Skeletal muscle tissue (tissue), 4 donors: Measurements from ENCODE around the gene LAMA1. TPM values are rescaled to one million over a fixed set of nuclear protein-coding genes. Genes with fewer than 3 reads are reported as not detected.
"Not testable (repeated sequence)": the region's sequence is repeated elsewhere in the genome, so short reads cannot be mapped to it uniquely, and the experiment has no call there.

ENCODE experiments used
- H3K27ac ChIP-seq: one replicate; pipeline ENCODE4 v1.7.0; 2013; ENCODE audit warnings: mild to moderate bottlenecking, low read depth, low read length, inconsistent platforms
- H3K27me3 ChIP-seq, 3 donors: one replicate each; pipeline ENCODE4 v1.7.0; 2013; ENCODE audit warnings: low read length in 3 of 3; ENCODE audit not compliant: control insufficient read depth in 3 of 3, insufficient read depth in 3 of 3
- H3K36me3 ChIP-seq, 3 donors: one replicate each; pipeline ENCODE4 v1.7.0; 2013; ENCODE audit warnings: low read length in 3 of 3; ENCODE audit not compliant: control insufficient read depth in 3 of 3, insufficient read depth in 3 of 3
- H3K4me1 ChIP-seq, 3 donors: one replicate each; pipeline ENCODE4 v1.7.0; 2013; ENCODE audit warnings: low read length in 3 of 3, mild to moderate bottlenecking in 3 of 3; ENCODE audit not compliant: control insufficient read depth in 3 of 3, insufficient read depth in 3 of 3
- H3K4me3 ChIP-seq, 3 donors: one replicate each; pipeline ENCODE4 v1.7.0; 2013; ENCODE audit warnings: low read length in 3 of 3
- H3K9ac ChIP-seq, 3 donors: one replicate each; pipeline ENCODE4 v1.7.0; 2013; ENCODE audit warnings: low read length in 3 of 3, mild to moderate bottlenecking in 3 of 3, moderate library complexity in 2 of 3, low read depth in 1 of 3
- H3K9me3 ChIP-seq, 3 donors: one replicate each; pipeline ENCODE4 v1.7.0; 2013; ENCODE audit warnings: low read length in 3 of 3; ENCODE audit not compliant: control insufficient read depth in 3 of 3
- total RNA-seq: library from RNA; depleted of rRNA; stranded (reverse); fragments of >200 nt; gene quantifications from one replicate; pipeline ENCODE4 v1.2.3, GENCODE V29; 2014
- donor health status: Osteomylitis.

Gene LAMA1
- total RNA-seq, 1 donor from 2014 or later, result 4.2 TPM

GRCh38 chr18:7147399-7147798 is 29.8 kb upstream of the LAMA1 start:
- no peaks in the 10 kb centered on the region for H3K36me3 ChIP-seq
- no peaks in the 10 kb centered on the region for H3K4me1 ChIP-seq
- H3K27ac ChIP-seq, result no peak overlapping the region
- H3K9ac ChIP-seq, result no peak overlapping the region
- H3K9me3 ChIP-seq, result no peaks in the 10 kb centered on the region
- no peak overlapping the region for H3K4me3 ChIP-seq
- no peaks in the 10 kb centered on the region for H3K27me3 ChIP-seq

- Histone ChIP-seq H3K27me3 (no peaks in the 10 kb centered on the region), H3K4me3 (no peak overlapping the region), H3K36me3 (no peaks in the 10 kb centered on the region), H3K27ac (no peak overlapping the region), H3K4me1 (no peaks in the 10 kb centered on the region), H3K9me3 (no peaks in the 10 kb centered on the region), H3K9ac (no peak overlapping the region)
Measured at GRCh38 chr18:7146067-7146466, 28.5 kb upstream of the LAMA1 start.

GRCh38 chr18:7144921-7145320 is 27.3 kb upstream of the LAMA1 start:
- not testable (repeated sequence) for H3K4me1 ChIP-seq, H3K27ac ChIP-seq, H3K9ac ChIP-seq, H3K27me3 ChIP-seq, H3K4me3 ChIP-seq, H3K36me3 ChIP-seq, H3K9me3 ChIP-seq

- no peaks in the 10 kb centered on the region for H3K4me1 ChIP-seq
- H3K9me3 ChIP-seq, result no peaks in the 10 kb centered on the region
- no peak overlapping the region for H3K9ac ChIP-seq
- no peaks in the 10 kb centered on the region for H3K27me3 ChIP-seq
- no peaks in the 10 kb centered on the region for H3K36me3 ChIP-seq
- H3K27ac ChIP-seq, result no peak overlapping the region
- no peak overlapping the region for H3K4me3 ChIP-seq
Measured at GRCh38 chr18:7141287-7141686, 23.7 kb upstream of the LAMA1 start.

- Histone ChIP-seq H3K27me3 (no peaks in the 10 kb centered on the region), H3K36me3 (no peaks in the 10 kb centered on the region), H3K9me3 (no peaks in the 10 kb centered on the region), H3K27ac (no peak overlapping the region), H3K9ac (no peak overlapping the region), H3K4me3 (no peak overlapping the region), H3K4me1 (no peaks in the 10 kb centered on the region)
Measured at GRCh38 chr18:7139409-7139808, 21.8 kb upstream of the LAMA1 start.

GRCh38 chr18:7133181-7133580 is 15.6 kb upstream of the LAMA1 start:
- no peak overlapping the region for H3K4me3 ChIP-seq

GRCh38 chr18:7132356-7133150 is 15.0 kb upstream of the LAMA1 start:
- Histone ChIP-seq H3K27me3 (peaks cover 0 to 6% (median 0%) of the 10 kb centered on the region in 3 donors), H3K4me3 (no peak overlapping the region), H3K27ac (no peak overlapping the region)

More at GRCh38 chr18:7133181-7133580, 15.6 kb upstream of the LAMA1 start:
- Histone ChIP-seq H3K4me1 (no peaks in the 10 kb centered on the region), H3K27ac (no peak overlapping the region), H3K36me3 (no peaks in the 10 kb centered on the region), H3K27me3 (no peaks in the 10 kb centered on the region), H3K9ac (no peak overlapping the region), H3K9me3 (no peaks in the 10 kb centered on the region)

GRCh38 chr18:7122376-7122775 is 4.8 kb upstream of the LAMA1 start:
- Histone ChIP-seq H3K9me3 (no peaks in the 10 kb centered on the region), H3K27ac (no peak overlapping the region), H3K27me3 (peaks cover 3 to 11% (median 4%) of the 10 kb centered on the region in 3 donors)

More at GRCh38 chr18:7132356-7133150, 15.0 kb upstream of the LAMA1 start:
- Histone ChIP-seq H3K36me3 (no peaks in the 10 kb centered on the region), H3K9me3 (no peaks in the 10 kb centered on the region), H3K9ac (no peak overlapping the region), H3K4me1 (no peaks in the 10 kb centered on the region)

GRCh38 chr18:7116792-7117389 is 706 bp downstream of the LAMA1 start:
- Histone ChIP-seq H3K4me1 (peaks cover 10 to 12% (median 11%) of the 10 kb centered on the region in 3 donors), H3K36me3 (no peaks in the 10 kb centered on the region), H3K27ac (no peak overlapping the region), H3K27me3 (peaks cover 24 to 36% (median 36%) of the 10 kb centered on the region in 3 donors), H3K9me3 (no peaks in the 10 kb centered on the region), H3K9ac (no peak overlapping the region), H3K4me3 (peak overlapping the region; percentile 33 to 67 (median 63))

More at GRCh38 chr18:7122376-7122775, 4.8 kb upstream of the LAMA1 start:
- H3K9ac ChIP-seq, result no peak overlapping the region
- H3K4me3 ChIP-seq, result no peak overlapping the region
- H3K36me3 ChIP-seq, result no peaks in the 10 kb centered on the region
- H3K4me1 ChIP-seq, result peaks cover 0 to 2% (median under 1%) of the 10 kb centered on the region in 3 donors
